Spleen (tissue), 11 donors: ENCODE data around the gene UBE4A. TPM values are rescaled to one million over a fixed set of nuclear protein-coding genes. Genes with fewer than 3 reads are reported as not detected.

Source experiments
- DNase-seq: peaks from one replicate; pipeline ENCODE4 v3.0.0-alpha.2; 2020
- H3K27ac ChIP-seq, 8 donors: fragments of 200-600 bp; sonication (generic) in 7 of 8; 1 replicate in 4 of 8; 2 replicates in 4 of 8; pipeline versions ENCODE4 v1.5.0 to v1.8.0; 2016 to 2021; ENCODE audit warnings: inconsistent platforms in 4 of 8, mild to moderate bottlenecking in 4 of 8, moderate library complexity in 1 of 8
- H3K27me3 ChIP-seq, 7 donors: fragments of 200-600 bp; sonication (generic) in 6 of 7; replicated peaks in 1 of 7; 1 replicate in 4 of 7; 2 replicates in 3 of 7; pipeline versions ENCODE4 v1.5.0 to v1.8.0; 2016 to 2021; ENCODE audit warnings: inconsistent platforms in 3 of 7, mild to moderate bottlenecking in 1 of 7
- H3K36me3 ChIP-seq, 6 donors: fragments of 200-600 bp; sonication (generic) in 5 of 6; 1 replicate in 4 of 6; 2 replicates in 2 of 6; pipeline versions ENCODE4 v1.5.0 to v1.8.0; 2016 to 2021; ENCODE audit warnings: inconsistent platforms in 2 of 6
- H3K4me1 ChIP-seq, 6 donors: fragments of 200-600 bp; sonication (generic) in 5 of 6; 1 replicate in 3 of 6; 2 replicates in 3 of 6; pipeline versions ENCODE4 v1.5.0 to v1.8.0; 2016 to 2021; ENCODE audit warnings: inconsistent platforms in 3 of 6
- H3K4me3 ChIP-seq, 8 donors: fragments of 200-600 bp; sonication (generic) in 7 of 8; 1 replicate in 4 of 8; 2 replicates in 4 of 8; pipeline versions ENCODE4 v1.5.0 to v1.8.0; 2016 to 2021; ENCODE audit warnings: inconsistent platforms in 4 of 8, mild to moderate bottlenecking in 4 of 8, moderate library complexity in 2 of 8
- H3K9me3 ChIP-seq, 8 donors: fragments of 200-600 bp; sonication (generic) in 7 of 8; 1 replicate in 4 of 8; 2 replicates in 4 of 8; pipeline versions ENCODE4 v1.5.0 to v1.8.0; 2016 to 2021; ENCODE audit warnings: inconsistent platforms in 4 of 8
- POLR2A ChIP-seq, 3 donors: fragments of 450-650 bp; IDR thresholded peaks; one replicate each; pipeline ENCODE4 v1.5.1; 2017; ENCODE audit warnings: antibody characterized with exemption in 3 of 3, mild to moderate bottlenecking in 1 of 3
- POLR2AphosphoS5 ChIP-seq, 3 donors: sonication (generic); formaldehyde crosslinking; IDR thresholded peaks; one replicate each; pipeline ENCODE4 v1.5.1; 2017; ENCODE audit warnings: antibody characterized with exemption in 3 of 3
- WGBS, 5 donors: extraction: QIAGEN DNeasy Blood & Tissue Kit in 3 of 5; methylation state at CpG; one replicate each; pipeline versions ENCODE4 v1.1.5 to v1.1.7; 2013 to 2018; 5-methylcytosine and 5-hydroxymethylcytosine counted together
- intact Hi-C: fragments of 100-400 bp; cut with DNase I; formaldehyde crosslinking; loops from one replicate; pipeline ENCODE4 v1.15.0; 2023; ENCODE audit warnings: low total_unique reads
- polyA plus RNA-seq, 3 donors: library from polyadenylated mRNA; stranded (reverse); fragments of 200-250 nt; gene quantifications; one replicate each; pipeline ENCODE4 v1.2.1, GENCODE V29; 2013
- total RNA-seq, 7 donors: library from RNA; depleted of rRNA in 3 of 7; stranded (reverse); fragments of >200 nt in 3 of 7; fragmentation: NEBNext Ultra II Directional in 4 of 7; extraction: Animal tissue kit (Norgen Biotek cat#: 25700) in 4 of 7; gene quantifications; one replicate each; pipeline versions ENCODE4 v1.1.0 to v1.2.1, GENCODE V29; 2016 to 2021
- TF ChIP-seq, protein P1 (sequence below), 11 experiments: fragments of 200-600 bp in 7 of 11; fragments of 450-650 bp in 4 of 11; sonication (generic) in 4 of 11; IDR thresholded peaks in 8 of 11; conservative IDR thresholded peaks in 3 of 11; 1 replicate in 7 of 11; 2 replicates in 4 of 11; pipeline versions ENCODE4 v1.4.0 to v1.8.0; 2016 to 2021; ENCODE audit warnings: antibody characterized with exemption in 11 of 11, inconsistent platforms in 4 of 11, mild to moderate bottlenecking in 1 of 11
- donor health status: healthy with polysubstance abuse.
- donor health status: DM: no; HTN: no; CAD: no; lungs with moderate emphysema.
- donor health status: DM: no; HTN: no; CAD: no.
- donor health status: Bipolar disorder and iron deficiency.
- donor health status: healthy.
- donor health status: DM: no; HTN: no; CAD: no.
- donor health status: DM: yes; HTN: yes; CAD: no.

The UBE4A gene
- total and polyA plus RNA-seq, 10 donors, result 13.0 to 55.6 (median 40.7) TPM

DNA sequence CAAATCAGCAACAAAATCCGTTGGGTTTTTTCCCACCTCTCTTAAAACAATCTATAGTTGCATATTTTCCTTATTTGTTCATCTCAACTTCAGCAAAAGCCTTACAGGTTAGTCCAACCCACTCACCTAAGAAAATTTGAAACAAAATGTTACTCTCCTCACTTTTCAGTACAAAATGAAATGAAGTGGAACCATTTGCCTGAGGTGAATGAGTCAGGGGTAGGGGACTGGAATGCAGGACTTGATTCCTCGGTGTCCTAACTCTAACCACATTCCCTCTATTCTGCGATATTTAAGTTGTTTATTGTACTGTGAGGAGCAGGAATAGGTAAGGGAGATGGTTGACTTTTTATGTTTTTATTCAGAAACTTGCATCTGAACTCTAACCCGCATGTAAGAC lies 58.4 kb downstream of the UBE4A start:
- no peaks in the 10 kb centered on the region for H3K27me3 ChIP-seq
- DNase-seq, result no peak
- intact Hi-C loops, result no loop called here
- no peaks in the 10 kb centered on the region for H3K9me3 ChIP-seq
- TF ChIP-seq, protein P1, sequence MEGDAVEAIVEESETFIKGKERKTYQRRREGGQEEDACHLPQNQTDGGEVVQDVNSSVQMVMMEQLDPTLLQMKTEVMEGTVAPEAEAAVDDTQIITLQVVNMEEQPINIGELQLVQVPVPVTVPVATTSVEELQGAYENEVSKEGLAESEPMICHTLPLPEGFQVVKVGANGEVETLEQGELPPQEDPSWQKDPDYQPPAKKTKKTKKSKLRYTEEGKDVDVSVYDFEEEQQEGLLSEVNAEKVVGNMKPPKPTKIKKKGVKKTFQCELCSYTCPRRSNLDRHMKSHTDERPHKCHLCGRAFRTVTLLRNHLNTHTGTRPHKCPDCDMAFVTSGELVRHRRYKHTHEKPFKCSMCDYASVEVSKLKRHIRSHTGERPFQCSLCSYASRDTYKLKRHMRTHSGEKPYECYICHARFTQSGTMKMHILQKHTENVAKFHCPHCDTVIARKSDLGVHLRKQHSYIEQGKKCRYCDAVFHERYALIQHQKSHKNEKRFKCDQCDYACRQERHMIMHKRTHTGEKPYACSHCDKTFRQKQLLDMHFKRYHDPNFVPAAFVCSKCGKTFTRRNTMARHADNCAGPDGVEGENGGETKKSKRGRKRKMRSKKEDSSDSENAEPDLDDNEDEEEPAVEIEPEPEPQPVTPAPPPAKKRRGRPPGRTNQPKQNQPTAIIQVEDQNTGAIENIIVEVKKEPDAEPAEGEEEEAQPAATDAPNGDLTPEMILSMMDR (IDR thresholded peaks at IDR 0.05 in 8 of 11, conservative IDR thresholded peaks at IDR 0.05 in 3 of 11), result no peak
- WGBS, 5 donors, result 85 to 90% (median 86%) methylated on average over 4 of the region's 4 CpGs
- no peak overlapping the region for H3K4me3 ChIP-seq
- H3K4me1 ChIP-seq, result peaks cover 0 to 16% (median 8%) of the 10 kb centered on the region in 6 donors
- peaks cover 0 to 13% (median 4%) of the 10 kb centered on the region in 6 donors for H3K36me3 ChIP-seq
- no peak overlapping the region for H3K27ac ChIP-seq

DNA sequence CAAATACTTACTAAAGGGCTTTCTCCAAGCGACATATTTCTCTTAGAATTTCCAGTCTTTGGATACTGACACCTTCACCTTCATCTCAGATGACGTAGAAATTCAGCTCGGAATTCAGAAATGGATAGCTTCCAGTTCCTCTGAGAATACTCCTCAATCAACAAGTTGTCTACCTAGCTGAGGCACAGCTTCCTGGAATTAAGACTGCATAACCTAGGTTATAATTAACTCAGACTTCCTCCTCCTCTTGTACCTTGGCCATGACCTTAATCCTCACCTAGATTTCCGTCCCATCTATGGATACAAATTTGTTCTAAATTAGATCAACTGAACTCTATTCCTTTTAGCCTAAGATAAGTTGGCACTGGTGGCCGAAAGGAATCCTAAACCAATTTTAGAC lies 59.4 kb downstream of the UBE4A start:
- Histone ChIP-seq H3K27me3 (no peaks in the 10 kb centered on the region), H3K27ac (no peak overlapping the region), H3K9me3 (no peaks in the 10 kb centered on the region), H3K4me3 (no peak overlapping the region), H3K36me3 (peaks cover 0 to 9% (median 4%) of the 10 kb centered on the region in 6 donors), H3K4me1 (peaks cover 0 to 16% (median 8%) of the 10 kb centered on the region in 6 donors)
- DNase-seq, result no peak
- intact Hi-C loops, result no loop called here
- TF ChIP-seq POLR2A (IDR thresholded peaks at IDR 0.05), result no peak
- TF ChIP-seq, protein P1 (IDR thresholded peaks at IDR 0.05 in 8 of 11, conservative IDR thresholded peaks at IDR 0.05 in 3 of 11), result no peak
- no peak for TF ChIP-seq POLR2AphosphoS5 (IDR thresholded peaks at IDR 0.05)
- 81 to 87% (median 85%) methylated on average over 5 of the region's 5 CpGs for WGBS, 5 donors

DNA sequence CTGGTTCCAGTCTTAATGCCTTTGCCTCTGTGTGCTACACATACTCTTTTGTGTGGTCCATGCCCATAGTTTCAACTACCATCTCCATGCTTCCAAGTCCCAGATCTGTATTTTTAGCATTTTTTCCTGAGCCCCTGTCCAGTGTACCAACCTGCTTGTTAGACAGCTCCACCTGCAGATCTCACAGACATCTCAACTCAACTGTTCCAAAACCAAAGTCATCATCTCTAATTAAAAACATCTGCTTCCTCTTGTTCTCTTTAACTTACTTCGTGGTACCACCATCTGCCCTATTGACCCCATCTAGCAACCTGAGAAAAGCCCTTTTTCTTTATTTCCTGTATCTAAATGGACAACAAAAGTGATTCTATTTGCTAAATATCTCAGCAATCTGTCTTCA lies 68.3 kb downstream of the UBE4A start:
- no peak overlapping the region for H3K27ac ChIP-seq
- H3K4me3 ChIP-seq, result no peak overlapping the region
- 1 to 15% (median 3%) methylated on average over 1 of the region's 1 CpG for WGBS, 5 donors
- H3K4me1 ChIP-seq, result no peaks in the 10 kb centered on the region
- H3K27me3 ChIP-seq, result no peaks in the 10 kb centered on the region
- no peaks in the 10 kb centered on the region for H3K9me3 ChIP-seq
- TF ChIP-seq POLR2AphosphoS5 (IDR thresholded peaks at IDR 0.05) (no peak), POLR2A (IDR thresholded peaks at IDR 0.05) (no peak)
- TF ChIP-seq, protein P1 (IDR thresholded peaks at IDR 0.05 in 8 of 11, conservative IDR thresholded peaks at IDR 0.05 in 3 of 11), result no peak
- no peaks in the 10 kb centered on the region for H3K36me3 ChIP-seq
- intact Hi-C loops, result no loop called here
- DNase-seq, result no peak

GRCh38 chr11:118430956-118431355 lies 71.6 kb downstream of the UBE4A start:
- Histone ChIP-seq H3K36me3 (no peaks in the 10 kb centered on the region), H3K9me3 (no peaks in the 10 kb centered on the region), H3K27ac (no peak overlapping the region), H3K27me3 (peaks cover 0 to under 1% (median 0%) of the 10 kb centered on the region in 7 donors), H3K4me3 (no peak overlapping the region), H3K4me1 (peaks cover 4 to 20% (median 14%) of the 10 kb centered on the region in 6 donors)
- TF ChIP-seq POLR2AphosphoS5 (IDR thresholded peaks at IDR 0.05) (no peak), POLR2A (IDR thresholded peaks at IDR 0.05) (no peak)
- TF ChIP-seq, protein P1 (IDR thresholded peaks at IDR 0.05 in 8 of 11, conservative IDR thresholded peaks at IDR 0.05 in 3 of 11), result no peak
- DNase-seq, result no peak
- WGBS, 5 donors, result 81 to 91% (median 84%) methylated on average over 2 of the region's 2 CpGs
- intact Hi-C loops, result no loop called here
